GM18507 (cell line): Measurements from ENCODE around the gene TBRG4.
A peak's percentile ranks its signal among the peaks of the same experiment; 100 is the strongest.

Experiments used
- DNase-seq: peaks from one replicate; pipeline ENCODE4 v3.0.0; 2011; ENCODE audit warnings: low read depth; ENCODE audit not compliant: insufficient read length; ENCODE audit errors: extremely low spot score
- FAIRE-seq: peaks from 2 replicates; lab custom pipeline; 2011; peaks lifted over from hg19 to GRCh38; lab: Jason Lieb, UNC

Gene TBRG4

DNA sequence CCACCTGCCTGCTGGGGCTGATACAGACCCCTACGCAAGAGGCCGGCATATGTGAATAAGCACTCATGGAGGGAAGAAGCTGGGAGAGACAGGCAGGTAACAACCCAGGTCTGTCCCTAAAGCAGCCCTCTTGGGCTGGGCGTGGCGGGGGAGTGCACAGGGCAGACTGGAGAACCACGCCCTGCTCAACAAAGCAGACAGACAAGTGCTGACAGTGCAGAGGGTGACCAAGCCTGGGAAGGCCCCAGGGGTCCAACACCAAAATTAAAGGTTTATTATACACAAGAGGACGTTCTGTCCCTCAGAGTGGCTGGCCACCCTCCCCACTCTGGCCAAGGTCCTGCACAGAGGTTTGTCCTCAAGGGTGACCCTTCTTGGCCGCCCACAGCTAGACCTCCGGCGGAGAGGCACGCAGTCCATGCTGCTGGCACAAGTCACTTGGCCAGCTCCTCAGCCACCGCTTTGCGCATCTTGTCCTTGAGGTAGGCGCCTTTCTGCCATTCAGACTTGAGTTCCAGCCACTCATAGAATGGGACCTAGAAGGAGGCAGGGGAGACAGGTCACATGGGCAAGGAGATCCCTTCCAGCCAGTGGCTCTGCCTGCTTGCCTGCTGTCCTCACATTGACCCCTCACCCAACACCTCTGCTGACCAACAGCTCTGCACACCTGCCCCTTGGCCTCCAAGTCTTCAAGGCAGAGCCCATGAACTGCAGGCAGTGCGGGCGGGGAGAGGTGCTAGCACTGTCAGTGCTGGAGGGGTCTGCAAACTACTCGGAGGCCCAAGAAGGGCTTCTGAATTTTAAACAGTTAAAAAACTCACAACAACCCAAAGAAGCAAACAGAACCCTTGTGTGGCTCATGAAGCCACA, 11.4 kb downstream of the TBRG4 start:
- no peak for FAIRE-seq
- no peak for DNase-seq

DNA sequence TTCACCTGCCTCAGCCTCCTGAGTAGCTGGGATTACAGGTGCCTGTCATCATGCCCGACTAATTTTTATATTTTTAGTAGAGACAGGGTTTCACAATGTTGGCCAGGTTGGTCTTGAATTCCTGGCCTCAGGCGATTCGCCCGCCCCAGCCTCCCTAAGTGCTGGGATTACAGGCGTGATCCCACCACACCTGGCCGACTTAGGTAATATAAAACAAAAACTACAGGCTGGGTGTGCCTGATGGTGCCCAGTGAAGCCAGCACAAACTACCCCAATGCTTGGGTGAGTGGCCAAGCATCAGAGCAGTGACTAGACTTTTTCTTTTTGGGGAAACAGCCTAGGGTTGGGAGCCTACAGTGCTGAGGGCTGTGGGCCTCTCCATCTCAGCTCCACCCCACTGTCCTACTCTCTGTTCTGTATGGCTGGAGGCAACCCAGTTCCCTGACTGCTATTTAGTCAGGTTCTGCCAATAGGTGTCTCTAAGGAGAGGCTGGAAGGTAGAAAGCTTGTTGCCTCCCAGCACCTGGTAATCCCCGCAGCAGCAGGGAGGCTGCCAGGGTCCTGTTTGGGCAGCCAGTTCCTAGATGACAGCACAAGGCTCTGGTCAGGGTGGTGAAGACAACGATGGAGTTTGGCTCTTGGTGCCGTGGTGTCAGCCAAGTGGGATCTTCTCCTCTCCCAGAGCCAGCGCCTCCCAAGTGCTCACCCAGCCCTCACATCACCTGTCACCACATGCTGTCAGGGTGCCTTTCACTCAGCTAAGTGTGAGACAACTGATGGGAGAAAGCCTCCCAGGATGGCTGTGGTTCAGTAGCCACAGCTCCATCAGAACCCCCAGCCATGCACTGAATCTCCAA, 12.3 kb downstream of the TBRG4 start:
- FAIRE-seq (no peak), DNase-seq (no peak)

GRCh38 chr7:45092931-45093235, 18.6 kb downstream of the TBRG4 start:
- DNase-seq (no peak), FAIRE-seq (no peak)

- DNase-seq = no peak
- no peak for FAIRE-seq
Measured at GRCh38 chr7:45092100-45092930, 19.2 kb downstream of the TBRG4 start.

- peak; percentile 38 for DNase-seq
- no peak for FAIRE-seq
Measured at GRCh38 chr7:45089341-45089891, 22.1 kb downstream of the TBRG4 start.

DNA sequence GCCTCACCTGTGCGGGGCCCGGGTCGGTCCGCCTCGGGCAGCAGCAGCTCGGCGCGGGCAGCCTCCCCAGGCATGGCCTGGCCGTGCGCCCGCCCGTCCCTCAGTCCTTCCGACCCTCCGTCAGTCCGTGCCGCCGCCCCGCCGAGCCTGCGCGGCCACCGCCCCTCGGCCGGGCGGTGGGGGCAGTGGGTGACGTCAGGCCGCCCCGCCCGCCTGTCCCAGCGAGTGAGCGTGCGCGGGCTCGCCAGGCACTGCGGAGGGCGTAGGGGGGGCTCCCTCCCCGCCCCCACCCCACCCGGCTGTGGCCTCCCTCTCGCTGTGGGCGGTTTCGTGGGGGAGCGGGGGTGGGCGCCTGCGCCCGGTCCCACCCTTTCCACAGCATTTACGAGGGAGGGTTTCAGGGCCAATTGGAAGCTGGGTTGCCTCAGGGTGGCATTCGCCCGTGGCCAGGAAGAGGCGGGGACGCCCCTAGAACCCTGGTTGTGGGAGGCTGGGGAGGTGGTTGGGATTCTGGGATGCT, 22.6 kb downstream of the TBRG4 start, which contains the start of gene NACAD:
Gene NACAD, minus strand, starts transcription at position 149 of the 520 bp plus-strand sequence. Its CDS starts 75 bp downstream, at position 74.
- FAIRE-seq (no peak), DNase-seq (no peak)

- FAIRE-seq = no peak
- no peak for DNase-seq
Measured at GRCh38 chr7:45088146-45088701, 23.3 kb downstream of the TBRG4 start.

GRCh38 chr7:45087301-45088145, 24.0 kb downstream of the TBRG4 start:
- no peak for DNase-seq
- no peak for FAIRE-seq

DNA sequence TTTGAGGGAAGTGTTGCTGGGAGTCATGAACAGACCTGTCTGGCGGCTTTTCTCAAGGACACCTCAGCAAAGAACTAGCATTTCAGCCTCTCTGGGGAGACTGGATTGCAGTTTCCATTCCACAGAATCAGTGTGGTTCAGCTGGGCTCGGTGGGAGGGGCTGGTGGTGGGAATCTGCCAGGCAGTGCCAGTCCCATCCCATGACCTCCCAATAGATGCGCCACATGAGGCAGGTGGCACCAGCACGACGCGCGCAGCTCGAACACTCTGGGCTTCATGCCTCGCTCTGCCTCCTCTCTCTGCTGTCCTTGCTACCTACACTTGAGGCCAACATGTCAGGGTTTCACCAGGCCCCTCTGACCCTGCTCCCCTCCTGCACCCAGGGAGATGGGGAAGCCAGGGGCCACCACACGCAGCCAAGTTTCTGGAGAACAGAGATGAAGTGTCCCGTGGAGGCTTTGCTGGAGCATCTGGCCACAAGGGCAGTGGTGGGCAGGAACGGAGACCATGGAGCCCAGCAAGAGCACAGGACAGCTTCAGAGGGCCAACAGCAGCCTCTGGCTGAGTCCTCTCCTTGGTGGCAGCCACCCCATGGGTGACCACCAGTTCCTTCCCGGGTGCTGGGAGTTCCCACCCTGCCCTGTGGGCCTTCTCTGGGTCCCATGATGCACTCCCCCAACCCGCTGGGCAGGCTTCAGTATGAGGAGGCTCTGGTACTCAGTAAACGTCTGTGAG, 25.0 kb downstream of the TBRG4 start:
- DNase-seq = no peak
- FAIRE-seq = no peak

- FAIRE-seq = no peak
- no peak for DNase-seq
Measured at GRCh38 chr7:45085619-45086200, 25.8 kb downstream of the TBRG4 start.

DNA sequence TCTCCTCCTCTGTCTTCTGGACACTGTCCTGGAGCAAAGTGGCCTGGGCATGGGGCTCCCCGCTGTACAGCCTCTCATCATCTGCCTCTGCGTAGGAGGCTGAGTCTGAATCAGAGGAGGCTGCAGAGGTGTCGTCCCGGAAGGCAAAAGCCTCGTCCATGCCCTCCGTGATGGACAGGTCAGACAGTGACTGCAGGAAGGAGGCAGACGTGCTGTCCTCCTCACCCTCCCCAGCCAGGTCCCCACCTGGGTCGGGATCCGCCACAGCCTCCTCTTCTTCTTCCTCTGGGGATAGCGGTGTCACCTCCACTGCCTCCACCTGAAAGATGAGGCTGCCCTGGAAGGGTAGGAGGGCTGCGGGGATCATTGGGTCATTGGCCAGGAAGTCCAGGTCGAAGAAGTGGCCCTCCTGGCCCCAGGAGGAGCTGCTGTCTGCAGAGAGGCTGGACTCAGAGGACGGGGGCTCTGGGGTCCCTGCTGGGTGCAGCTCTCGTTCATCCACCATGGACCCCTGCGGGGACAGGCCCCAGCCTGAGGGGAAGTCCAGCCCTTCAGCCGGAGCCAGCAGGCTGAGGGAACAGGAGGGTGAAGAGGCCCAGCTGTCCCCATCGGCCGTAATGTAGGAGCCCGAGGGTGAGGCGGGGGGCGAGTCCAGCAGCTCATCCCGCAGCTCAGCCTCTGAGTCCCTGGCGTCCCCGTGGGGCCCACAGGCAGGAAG, 26.4 kb downstream of the TBRG4 start:
- DNase-seq (no peak), FAIRE-seq (no peak)

DNA sequence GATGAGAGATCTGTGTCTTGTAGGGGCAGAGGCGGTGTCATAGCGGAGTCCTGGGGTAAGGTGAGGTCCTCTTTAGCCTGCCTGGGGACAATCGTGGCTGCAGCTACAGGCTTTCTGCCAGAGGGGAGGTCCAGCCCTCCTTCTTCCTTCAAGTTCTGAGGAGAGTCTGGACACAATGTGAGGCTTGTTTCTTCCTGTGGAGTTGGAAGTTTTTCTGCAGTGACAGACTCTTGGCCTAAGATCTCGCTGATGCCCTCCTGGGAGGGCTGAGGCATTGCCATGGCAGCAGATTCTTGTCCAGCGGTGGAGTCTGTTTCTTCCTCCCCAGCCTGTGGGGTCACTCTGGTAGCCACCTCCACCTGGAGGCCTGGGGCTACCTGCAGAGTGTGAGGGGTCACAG, 27.2 kb downstream of the TBRG4 start:
- DNase-seq (no peak), FAIRE-seq (no peak)

DNA sequence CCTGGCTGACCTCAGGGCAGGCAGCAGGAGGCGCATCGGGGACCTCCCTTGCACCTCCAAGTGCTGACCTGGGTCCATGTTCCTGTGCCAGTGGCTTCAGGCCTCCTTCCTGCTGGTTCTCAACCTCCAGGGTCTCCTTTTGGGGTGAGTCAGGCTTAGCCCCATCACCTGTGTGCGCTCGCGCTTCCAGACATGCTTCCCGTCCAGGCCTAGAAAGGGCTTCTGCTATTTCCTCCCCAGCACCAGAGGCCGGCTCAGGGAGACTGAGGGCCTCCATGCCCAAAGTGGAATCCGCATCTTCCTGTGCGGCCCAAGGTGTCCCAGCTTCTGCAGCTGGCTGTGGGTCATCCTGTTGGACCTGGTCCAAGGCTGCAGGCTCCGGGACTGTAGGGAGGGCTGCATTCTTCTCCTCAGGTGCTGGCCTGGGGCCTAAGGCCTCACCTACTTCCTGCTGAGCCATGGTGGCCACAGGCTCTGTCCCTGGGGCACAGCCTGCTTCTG, 28.6 kb downstream of the TBRG4 start:
- FAIRE-seq (no peak), DNase-seq (no peak)

DNA sequence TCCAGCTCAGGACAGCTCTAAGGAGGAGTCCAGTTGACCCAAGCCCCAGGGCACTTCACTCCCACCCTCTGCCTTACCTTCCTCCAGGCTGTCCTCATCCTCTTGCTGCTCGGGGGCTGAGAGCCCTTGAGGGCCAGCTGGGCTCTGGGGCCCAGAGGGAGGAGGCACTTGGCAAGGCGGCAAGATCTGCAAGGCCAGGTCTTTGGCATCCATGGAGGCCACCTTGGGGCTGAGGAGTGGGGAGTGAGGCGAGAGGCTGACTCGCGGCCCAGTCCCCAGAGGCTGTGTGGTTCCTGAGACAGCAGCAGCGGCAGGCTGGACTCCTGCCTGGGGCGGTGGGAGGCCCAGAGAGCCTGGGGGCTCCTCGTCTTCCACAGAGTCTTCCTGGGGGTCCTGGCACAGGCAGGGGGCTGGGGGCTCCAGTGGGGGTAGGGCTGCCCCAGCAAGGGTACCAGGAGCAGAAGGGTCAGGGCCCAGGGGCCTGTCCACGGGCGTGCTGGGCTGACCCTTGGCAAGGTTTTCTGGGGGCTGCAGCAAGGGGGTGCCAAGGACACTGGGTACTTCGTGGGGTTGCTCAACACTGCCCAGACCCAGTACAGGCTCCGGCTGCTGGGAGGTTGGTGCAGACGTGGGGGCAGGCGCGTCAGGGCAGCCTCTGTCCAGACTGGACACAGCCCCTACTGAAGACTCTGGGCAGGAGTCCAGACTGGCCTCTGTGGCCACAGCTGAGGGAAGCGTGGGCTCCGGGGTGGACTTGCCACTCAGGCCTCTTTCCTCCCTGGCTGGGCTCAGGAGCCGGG, 29.3 kb downstream of the TBRG4 start:
- DNase-seq = no peak
- FAIRE-seq = no peak

DNA sequence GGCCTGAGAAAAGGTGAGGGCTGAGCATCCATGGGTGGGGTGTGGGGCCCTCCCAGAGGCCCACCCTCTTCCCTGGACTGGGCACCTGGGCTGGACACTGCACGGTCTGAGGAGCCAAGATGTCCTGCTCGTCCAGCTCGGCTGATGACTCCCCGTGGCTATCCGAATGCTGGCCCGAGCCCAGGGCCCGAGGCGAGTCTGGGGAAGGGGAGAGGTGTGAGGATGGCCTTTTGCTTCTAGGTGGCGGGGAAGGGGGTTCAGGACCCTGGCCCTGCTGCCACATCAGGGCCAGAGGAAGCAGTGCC, 29.9 kb downstream of the TBRG4 start:
- DNase-seq (no peak), FAIRE-seq (no peak)
